Stimulated activated CD4-positive, alpha-beta T cell treated with anti-CD3 and anti-CD28 coated beads, TNF-alpha, amount 100 ng/mL, for 24 hours (primary cell): ENCODE measurements around the gene TRPV5.

ENCODE experiments used
- DNase-seq, 3 experiments: peaks; one replicate each; pipeline ENCODE4 v3.0.0-alpha.2; 2020; ENCODE audit warnings: low read depth in 3 of 3

The TRPV5 gene

GRCh38 chr7:142908921-142909890, 24.3 kb downstream of the TRPV5 start:
- DNase-seq = no peak

DNA sequence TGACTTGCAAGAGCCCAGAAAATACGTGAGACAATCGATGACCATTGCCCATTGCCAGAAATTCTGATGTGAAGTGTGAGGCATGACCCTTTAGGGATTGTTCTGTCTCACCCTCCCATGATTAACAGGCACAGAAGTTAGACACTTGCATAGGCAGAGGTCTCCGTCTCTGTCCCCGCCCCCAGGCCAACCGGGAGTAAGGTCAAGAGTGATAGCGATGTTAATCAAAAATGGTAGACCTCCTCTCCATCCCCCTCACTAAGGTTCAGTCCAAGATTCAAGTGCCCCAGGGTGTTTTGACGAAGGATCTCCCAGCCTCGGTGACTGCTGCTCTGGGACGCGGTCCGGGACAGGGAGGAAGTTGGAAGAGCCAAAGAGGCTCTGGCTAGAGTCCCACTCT, 25.3 kb downstream of the TRPV5 start:
- DNase-seq = no peak

DNA sequence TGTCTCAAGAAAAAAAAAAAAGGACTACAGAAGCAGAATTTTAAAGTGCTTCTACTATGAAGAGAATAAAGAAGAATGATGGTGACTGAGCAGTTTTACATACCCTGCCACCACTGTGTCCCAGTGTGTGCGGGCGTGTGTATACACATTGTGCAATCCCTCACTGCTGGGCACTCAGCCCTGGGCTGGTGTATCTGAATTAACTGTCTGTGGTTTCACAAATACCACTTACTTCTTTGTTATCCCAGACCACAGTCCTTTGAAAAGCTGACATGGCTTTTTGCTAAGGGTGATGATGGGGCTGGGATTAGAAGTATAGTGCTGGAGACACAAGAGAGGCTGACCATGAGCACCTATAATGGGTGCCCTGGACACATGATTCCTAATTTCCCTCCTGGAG, 26.9 kb downstream of the TRPV5 start:
- no peak for DNase-seq

- DNase-seq = no peak
Measured at GRCh38 chr7:142905759-142906158, 27.8 kb downstream of the TRPV5 start.

GRCh38 chr7:142904128-142904527, 29.4 kb downstream of the TRPV5 start:
- no peak for DNase-seq

- DNase-seq = no peak
Measured at GRCh38 chr7:142901426-142902259, 31.9 kb downstream of the TRPV5 start.

DNA sequence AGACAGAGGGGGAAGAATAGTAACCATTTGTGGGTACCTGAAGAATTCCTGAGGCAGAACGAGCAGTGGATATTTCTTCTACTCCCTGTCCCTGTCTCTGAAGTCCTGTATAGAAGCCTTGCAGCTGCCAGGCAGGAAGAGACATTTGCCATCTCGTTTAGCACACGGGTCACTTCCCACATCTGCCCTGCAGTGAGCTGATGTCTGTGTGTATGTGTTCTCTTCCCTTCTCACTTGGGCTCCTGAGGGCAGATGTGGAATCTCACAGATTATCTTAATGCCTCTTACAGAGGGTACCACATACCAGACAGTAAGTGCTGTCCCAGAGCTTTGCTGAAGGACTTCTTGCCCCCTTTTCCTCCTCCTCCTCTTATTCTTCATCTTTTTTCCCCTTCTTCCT, 33.9 kb downstream of the TRPV5 start:
- no peak for DNase-seq

DNA sequence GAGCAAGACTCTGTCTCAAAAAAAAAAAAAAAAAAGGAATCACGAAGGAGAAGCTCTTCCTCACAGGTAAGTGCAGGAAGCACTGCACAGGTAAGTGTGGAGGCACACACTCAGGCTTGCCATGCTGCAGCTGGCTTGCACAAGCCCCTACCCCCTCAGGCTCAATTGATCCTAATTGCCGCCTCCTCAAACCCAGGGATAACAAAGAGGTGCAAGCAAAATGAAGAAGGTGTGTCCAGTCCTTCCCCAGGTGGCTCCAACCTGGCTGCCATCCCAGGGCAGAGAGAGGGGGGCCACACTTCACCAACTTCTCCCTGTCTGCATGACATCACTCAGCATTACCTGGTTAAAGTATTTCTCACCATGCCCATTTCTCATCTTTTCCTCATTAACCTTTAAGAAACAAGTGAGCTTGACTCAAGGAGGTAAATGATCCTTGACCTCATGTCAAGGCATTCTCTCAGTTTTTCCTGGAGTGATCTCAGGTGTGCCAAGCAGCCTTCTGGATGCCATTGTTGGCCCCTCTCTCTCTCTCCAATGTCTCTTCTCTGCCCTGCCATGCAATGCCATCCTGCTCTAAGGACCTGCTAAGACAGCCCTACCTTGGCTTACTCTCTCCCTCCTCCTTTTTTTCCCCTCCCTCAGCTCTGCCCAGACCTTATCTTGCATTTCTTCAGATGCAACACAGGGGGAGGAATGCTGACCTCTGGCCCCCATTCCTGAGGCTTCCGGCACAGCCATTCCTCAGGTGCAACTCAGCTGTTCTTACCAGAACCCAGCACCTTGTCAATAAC, 35.0 kb downstream of the TRPV5 start:
- no peak for DNase-seq

DNA sequence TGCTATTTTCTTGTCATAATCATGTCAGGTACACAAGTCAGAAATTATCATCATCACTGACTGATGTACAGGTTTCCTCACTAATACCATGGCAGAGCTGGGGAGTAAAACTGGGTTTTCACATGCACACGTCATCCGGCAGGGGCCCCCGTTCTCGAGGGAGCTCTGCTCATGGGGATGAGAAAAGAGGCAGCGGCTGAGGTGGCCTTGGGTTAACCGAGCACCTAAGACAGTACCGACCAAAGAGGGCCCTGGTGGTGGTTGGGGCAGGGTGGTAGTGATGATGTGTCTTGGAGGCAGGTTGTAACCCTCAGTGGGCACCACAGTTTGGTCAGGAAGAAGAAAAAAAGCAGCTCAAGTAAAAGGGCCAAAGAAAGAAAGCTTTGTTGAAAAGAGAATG, 35.9 kb downstream of the TRPV5 start:
- no peak for DNase-seq

DNA sequence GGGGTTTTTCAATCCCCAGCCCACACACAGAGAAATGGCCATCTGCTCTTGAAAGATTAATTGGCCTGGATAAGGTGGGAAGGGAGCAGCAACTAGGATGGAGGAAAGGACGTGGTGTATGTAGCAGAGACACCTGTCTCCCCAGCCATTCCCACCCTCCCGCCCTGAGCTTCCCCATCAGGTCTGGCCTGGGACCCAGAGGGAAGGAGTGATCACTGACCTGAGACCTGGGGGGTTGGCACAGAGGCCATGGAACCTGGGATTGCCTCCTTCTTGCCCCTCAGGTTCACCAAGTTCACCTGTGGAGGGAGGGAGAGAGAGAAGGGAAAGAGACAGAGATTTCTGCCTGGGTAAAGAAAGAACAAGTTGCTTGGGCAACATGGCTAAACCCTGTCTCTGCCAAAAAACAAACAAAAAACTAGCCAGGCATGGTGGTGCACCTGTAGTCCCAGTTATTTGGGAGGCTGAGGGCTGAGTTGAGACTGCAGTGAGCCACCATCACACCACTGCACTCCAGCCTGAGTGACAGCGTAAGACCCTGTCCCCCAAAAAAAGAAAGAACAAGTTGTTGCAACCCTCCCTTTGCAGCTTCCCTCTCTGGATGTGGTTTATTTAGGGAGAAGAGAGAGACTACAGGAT, 36.7 kb downstream of the TRPV5 start:
- no peak for DNase-seq

DNA sequence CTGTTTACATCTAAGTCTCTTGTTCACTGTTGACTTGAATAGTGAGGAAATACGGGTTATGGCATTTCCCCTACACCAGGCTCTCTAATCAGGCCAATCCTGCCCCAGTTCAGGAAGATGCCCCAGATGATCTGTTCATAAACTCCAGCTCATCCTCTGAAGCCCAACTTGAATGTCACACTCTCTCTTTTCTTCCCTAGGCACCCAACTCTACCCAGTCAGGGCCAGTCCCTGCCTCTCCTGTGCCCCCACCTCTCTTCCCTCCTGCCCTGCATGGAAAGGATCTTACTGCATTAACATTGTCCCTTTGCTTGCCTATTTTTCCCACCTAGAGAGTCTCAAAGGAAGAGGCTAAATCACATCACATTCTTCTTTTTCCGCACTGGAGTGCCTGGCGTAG, 37.4 kb downstream of the TRPV5 start:
- DNase-seq = no peak

DNA sequence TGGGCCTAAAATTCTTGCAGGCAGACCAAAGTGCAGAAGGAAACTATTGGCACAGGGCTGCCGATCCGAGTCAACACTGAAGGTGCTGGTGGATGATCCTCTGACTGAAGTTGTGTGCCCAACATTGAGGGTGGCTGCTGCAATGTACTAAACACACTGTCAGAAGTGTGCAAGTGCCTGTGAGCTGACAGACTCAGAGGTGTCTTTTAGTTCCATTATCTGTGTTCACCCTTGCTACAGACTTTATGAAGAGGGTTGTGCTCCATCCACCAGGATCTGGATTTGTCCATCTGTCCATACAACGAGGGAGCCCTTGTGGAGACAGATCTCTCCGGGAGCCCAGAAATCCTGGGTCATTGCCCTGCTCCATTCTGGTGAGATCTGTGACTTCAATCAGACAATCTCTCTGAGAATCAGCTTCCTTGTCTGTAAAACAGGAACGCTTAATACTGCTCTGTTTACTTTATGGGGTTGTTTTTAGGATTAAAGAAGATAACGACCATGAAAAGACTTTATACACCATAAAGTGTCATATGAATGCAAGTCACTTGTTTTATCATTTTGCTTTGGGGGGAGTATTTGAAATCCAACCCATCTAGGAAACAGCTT, 38.5 kb downstream of the TRPV5 start:
- no peak for DNase-seq

DNA sequence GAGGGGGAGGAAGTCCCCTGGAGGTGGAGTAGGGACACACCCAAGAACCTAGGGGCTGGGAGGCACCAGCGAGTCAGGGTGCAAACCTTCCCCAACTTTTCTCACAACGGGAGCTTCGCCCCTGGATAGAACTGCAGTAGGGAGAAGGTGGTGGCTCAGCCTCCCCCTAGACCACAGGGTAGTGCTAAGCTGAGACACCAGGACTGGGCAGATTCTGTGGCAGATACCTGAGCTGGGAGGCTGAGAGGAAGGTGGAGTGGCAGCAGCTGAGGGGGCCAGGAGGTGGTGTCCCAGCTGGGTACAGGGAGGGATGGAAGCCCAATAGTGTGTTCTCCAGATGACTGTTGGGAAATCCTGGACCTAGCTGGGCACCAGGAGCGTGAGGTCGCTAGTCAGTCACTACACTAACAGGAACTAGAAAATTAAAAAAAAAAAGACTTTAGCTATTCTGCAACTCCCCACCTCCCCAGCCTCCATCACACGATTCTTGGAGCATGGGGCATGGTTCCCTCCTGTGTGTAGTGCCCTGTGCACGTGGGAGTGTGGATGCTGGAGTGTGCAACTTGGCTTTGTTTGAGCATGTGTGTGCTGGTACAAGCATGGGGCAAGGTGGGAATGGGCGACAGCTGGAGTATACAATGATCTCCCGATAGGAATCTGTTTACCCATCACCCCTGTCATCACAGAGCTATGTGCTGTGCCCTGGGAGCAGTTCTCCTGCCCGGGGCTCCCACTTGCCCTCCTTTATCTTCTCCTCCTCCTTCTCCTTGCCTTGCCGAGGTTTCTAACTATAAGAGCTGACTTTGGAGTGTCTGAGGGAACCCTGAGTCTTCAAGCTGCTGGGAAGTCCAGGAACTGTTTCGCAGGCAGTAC, 39.2 kb downstream of the TRPV5 start:
- no peak for DNase-seq

GRCh38 chr7:142892951-142893350, 40.6 kb downstream of the TRPV5 start:
- no peak for DNase-seq

DNA sequence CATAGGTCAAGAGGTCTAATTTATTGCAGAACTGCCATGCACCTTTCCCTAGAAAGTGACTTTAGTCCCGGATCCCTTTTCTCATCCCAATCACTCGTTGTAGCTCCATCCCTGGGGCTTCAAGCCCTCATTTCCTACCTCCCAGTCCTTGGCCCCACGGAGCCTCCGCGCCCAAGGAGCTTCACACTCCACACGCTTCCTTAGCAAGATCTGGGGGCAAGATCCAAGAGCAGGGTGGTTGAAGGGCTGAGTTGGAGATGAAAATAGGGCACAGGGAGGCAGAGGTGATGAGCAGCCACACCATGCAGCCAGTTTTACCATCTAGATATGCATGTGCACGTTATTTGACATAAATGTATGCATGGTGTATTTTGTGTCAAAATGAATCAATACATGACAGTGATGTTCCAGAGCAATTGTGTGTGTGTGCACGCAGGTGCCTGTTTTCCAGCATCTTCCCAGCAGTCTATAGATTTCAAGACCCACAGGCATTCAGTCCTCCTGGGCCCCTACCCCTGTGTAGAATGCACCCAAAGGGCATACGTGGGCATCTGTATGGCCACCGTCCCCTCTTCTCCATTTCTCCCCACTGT, 42.0 kb downstream of the TRPV5 start:
- DNase-seq = no peak

DNA sequence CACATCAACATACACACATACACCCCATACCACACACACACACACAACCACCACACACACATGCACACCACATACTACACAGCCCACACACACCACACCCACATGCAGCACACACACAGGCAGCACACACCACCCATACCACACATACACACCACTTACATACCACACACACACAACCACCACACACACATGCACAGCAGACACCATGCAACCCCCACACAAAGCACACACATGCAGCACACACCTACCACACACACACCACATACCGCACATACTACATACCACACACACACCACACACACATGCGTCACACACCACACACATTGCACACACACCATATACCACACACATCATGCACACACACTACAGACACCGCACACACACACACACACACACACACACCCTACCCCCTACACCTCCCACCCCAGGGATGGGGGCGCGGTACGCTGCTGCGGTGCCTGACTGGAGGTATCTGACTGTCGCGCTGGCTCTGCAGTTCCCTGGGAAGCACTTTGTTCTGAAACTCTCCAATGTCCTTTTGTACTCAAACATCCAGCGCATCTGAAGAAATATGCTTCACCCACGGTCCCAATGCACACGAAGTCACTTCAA, 42.6 kb downstream of the TRPV5 start:
- DNase-seq = no peak

- DNase-seq = no peak
Measured at GRCh38 chr7:142889816-142890215, 43.7 kb downstream of the TRPV5 start.

DNA sequence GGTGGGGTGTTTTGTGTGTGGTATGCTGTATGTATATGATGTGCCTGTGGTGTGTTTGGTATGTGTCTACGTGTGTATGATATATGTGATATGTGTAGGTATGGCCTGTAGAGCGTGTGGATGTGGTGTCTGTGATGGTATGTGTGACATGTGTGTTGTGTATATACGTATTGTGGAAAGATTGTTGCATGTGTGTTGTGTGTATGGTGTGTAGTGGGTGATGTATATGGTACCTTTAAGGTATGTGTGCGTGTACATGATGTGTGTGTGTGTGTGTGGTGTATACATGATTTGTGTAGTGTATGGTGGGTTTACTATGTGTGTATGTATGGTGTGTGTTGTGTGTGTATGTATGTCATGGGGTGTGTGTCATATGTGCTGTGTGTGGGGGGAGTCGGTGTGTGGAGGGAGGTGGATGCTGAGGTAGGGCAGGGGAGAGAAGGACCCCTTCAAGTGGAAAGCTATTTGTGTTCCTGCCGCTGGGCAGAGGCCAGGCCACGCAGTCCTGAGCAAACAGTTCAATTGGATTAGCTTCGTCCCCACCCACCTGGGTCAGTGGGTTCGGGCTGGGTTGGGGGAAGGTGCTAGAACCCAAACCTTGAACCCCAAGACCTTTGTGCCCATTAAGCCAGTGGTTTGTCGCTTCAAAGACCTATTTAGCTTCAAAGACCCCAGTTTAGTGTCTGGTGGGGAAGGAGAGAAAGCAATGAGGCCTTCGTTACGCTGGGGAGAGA, 46.1 kb downstream of the TRPV5 start:
- no peak for DNase-seq

GRCh38 chr7:142886866-142887265, 46.7 kb downstream of the TRPV5 start:
- DNase-seq = no peak
